ENCODE results near the gene SLC2A9. TPM values are rescaled to one million over a fixed set of nuclear protein-coding genes. Genes with fewer than 3 reads are reported as not detected.
"Not testable (repeated sequence)": the region's sequence is repeated elsewhere in the genome, so short reads cannot be mapped to it uniquely, and the experiment has no call there.

The SLC2A9 gene
- polyA plus RNA-seq, 3 donors from 2014 or later: 1.4 to 2.3 TPM; not detected in 1

GRCh38 chr4:9903317-9903716 lies 118.0 kb downstream of the SLC2A9 start:
- no peaks in the 10 kb centered on the region for H3K36me3 Mint-ChIP-seq
- peaks cover 0 to 6% (median 1%) of the 10 kb centered on the region in 3 donors for H3K27me3 Mint-ChIP-seq (ENCODE audit: low read depth in 3 of 3)
- no peaks in the 10 kb centered on the region for H3K9me3 Mint-ChIP-seq
- H3K27ac Mint-ChIP-seq: no peak overlapping the region
- DNase-seq: no peak
- no peaks in the 10 kb centered on the region for H3K4me1 Mint-ChIP-seq
- no peak overlapping the region for H3K4me3 Mint-ChIP-seq

GRCh38 chr4:9901257-9901656 lies 120.0 kb downstream of the SLC2A9 start:
- peaks cover 0 to 6% (median 1%) of the 10 kb centered on the region in 3 donors for H3K27me3 Mint-ChIP-seq (ENCODE audit: low read depth in 3 of 3)
- no peaks in the 10 kb centered on the region for H3K4me1 Mint-ChIP-seq
- no peak overlapping the region for H3K27ac Mint-ChIP-seq
- no peak for DNase-seq
- H3K36me3 Mint-ChIP-seq: no peaks in the 10 kb centered on the region
- H3K4me3 Mint-ChIP-seq: no peak overlapping the region
- H3K9me3 Mint-ChIP-seq: no peaks in the 10 kb centered on the region

- H3K4me1 Mint-ChIP-seq; H3K9me3 Mint-ChIP-seq; H3K4me3 Mint-ChIP-seq; H3K27ac Mint-ChIP-seq; H3K36me3 Mint-ChIP-seq; DNase-seq; H3K27me3 Mint-ChIP-seq (ENCODE audit: low read depth in 3 of 3): not testable (repeated sequence)
Observed at GRCh38 chr4:9900633-9901032, 120.7 kb downstream of the SLC2A9 start.

DNA sequence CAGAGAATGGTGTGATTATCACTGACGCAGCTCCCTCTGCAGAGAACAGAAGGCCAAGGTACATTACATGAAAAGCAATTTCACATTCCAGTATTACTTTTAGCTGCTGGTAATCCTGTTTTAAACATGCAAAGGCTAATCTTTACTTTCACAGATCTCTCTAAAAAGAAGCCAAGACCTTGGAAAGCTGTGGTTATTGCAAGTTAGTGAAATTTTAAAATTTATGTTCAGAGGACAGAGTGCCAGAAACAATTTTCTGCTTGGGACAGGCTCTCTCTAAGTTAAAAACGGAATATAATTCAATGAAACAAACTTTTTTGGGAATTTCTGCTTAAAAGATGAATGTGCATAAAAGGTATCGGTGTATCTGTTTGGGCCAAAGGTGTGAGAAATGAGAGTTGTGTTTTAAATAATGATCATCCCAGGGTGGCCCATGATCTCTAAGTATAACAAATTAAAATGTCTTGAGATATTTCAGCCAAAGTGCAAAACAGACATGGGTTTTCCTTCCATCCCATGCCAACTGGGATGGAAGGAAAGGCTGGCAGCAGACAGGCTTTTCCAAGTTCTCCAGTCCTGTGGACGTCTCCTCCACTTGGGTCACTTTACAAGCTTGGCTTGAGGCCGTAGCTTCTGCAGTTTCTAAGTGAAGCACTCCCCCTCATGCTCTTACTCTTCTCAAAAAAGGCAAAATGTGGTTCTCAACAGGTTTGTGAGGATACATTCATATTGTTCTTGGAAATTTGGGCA lies 121.8 kb downstream of the SLC2A9 start:
- peaks cover 0 to 6% (median 1%) of the 10 kb centered on the region in 3 donors for H3K27me3 Mint-ChIP-seq (ENCODE audit: low read depth in 3 of 3)
- no peaks in the 10 kb centered on the region for H3K9me3 Mint-ChIP-seq
- no peak overlapping the region for H3K27ac Mint-ChIP-seq
- no peaks in the 10 kb centered on the region for H3K36me3 Mint-ChIP-seq
- no peak overlapping the region for H3K4me3 Mint-ChIP-seq
- DNase-seq: no peak
- no peaks in the 10 kb centered on the region for H3K4me1 Mint-ChIP-seq

DNA sequence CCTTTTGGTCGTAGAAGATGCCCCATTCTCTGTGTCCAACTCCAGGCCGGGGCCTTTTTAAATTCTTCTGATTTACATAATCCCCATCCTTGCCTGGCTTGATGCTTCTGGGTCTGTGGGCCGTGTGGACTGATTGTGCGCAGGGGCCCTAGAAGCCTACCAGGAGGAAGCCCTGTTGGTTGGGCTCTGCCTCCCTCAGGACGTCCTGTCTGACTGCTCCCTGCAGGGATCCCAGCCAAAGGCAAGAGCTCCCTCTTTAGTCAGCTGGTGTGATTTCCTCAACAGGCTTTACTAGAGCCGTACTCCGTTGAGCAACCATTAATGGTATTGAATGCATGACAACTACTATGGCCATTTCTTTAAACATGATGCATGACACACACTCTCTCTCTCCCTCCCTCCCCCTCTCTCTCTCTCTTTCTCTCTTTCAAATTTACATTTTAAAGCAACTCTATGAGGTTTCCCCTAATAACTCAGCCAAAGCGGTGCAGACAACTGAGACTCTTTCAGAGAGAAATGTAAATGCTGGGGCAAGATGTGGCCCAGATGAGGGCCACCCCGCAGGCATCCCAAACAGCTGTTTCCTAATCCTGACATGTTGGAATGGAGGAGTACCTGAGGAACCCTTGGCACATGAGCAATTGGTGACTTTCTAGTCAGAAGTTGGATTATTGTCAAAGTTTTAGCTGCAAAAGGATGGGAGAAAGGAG lies 122.5 kb downstream of the SLC2A9 start:
- H3K9me3 Mint-ChIP-seq: no peaks in the 10 kb centered on the region
- H3K4me1 Mint-ChIP-seq: no peaks in the 10 kb centered on the region
- peaks cover 0 to 6% (median 1%) of the 10 kb centered on the region in 3 donors for H3K27me3 Mint-ChIP-seq (ENCODE audit: low read depth in 3 of 3)
- no peak for DNase-seq
- H3K27ac Mint-ChIP-seq: no peak overlapping the region
- no peak overlapping the region for H3K4me3 Mint-ChIP-seq
- H3K36me3 Mint-ChIP-seq: no peaks in the 10 kb centered on the region

DNA sequence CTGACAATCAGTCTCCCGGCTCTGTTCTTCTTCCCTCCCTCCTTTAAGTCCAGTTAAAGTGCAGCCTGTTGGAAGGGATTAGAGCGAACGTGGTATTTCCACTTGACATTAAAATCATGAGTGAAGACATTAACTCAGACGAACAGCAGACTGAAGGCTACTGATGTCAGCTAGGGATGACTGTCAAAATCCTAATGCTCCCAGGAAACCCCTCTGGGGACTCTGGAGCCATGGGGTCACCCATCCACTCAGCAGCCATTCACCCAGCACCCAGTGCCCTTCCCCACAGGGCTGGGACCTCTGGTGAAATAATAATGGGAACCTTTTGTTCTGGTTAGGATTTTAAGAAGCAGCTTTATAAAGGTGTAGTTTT lies 126.0 kb downstream of the SLC2A9 start:
- no peak for DNase-seq
- Mint-ChIP-seq H3K36me3 (no peaks in the 10 kb centered on the region), H3K27me3 (ENCODE audit: low read depth in 3 of 3) (peaks cover 0 to 8% (median 0%) of the 10 kb centered on the region in 3 donors), H3K4me3 (no peak overlapping the region), H3K4me1 (no peaks in the 10 kb centered on the region), H3K9me3 (peaks cover 0 to 1% (median 0%) of the 10 kb centered on the region in 6 donors), H3K27ac (no peak overlapping the region)

GRCh38 chr4:9894644-9895332 lies 126.5 kb downstream of the SLC2A9 start:
- Mint-ChIP-seq H3K36me3 (no peaks in the 10 kb centered on the region), H3K27ac (no peak overlapping the region), H3K27me3 (ENCODE audit: low read depth in 3 of 3) (peaks cover 0 to 8% (median 0%) of the 10 kb centered on the region in 3 donors), H3K4me3 (no peak overlapping the region), H3K4me1 (no peaks in the 10 kb centered on the region), H3K9me3 (peaks cover 0 to 1% (median 0%) of the 10 kb centered on the region in 6 donors)
- no peak for DNase-seq

DNA sequence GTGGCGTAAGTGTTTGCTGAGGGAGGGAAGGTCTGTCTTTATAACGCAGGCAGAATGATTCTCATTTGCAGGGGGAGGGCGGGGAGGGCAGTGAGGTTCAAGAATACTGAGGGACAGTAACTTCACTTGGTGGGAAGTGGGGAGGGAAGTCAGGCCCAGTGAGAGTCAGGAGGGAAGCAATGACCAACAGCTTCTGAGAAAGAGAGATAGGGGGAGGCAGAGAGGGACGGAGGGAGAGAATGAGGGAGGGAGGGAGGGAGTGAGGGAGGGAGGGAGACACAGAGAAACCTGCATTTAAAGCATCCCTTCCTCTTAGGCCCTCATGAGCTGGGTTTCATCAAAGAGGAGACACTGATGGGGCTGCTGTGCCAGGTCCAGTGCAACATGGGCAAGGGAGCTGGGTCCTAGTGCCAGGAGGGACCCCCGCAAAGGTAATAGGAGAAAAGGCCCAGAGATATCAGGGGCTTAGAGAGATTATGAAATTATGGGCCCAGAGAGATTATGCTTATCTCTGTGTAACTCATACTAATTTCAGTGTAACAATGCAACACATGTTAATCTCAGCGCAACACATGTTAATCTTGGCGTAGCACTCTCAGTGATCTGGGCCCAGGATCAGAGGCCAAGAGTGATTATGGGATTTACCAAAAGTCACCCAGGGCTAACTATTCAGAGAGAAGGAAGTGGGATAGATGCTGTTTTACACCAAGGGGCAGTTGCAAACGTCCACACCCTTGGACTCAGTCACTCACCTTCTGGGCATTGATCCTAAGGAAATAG lies 127.8 kb downstream of the SLC2A9 start:
- no peaks in the 10 kb centered on the region for H3K4me1 Mint-ChIP-seq
- no peak overlapping the region for H3K27ac Mint-ChIP-seq
- no peak for DNase-seq
- peaks cover 0 to 1% (median 0%) of the 10 kb centered on the region in 6 donors for H3K9me3 Mint-ChIP-seq
- peaks cover 0 to 3% (median 0%) of the 10 kb centered on the region in 3 donors for H3K27me3 Mint-ChIP-seq (ENCODE audit: low read depth in 3 of 3)
- H3K36me3 Mint-ChIP-seq: no peaks in the 10 kb centered on the region
- H3K4me3 Mint-ChIP-seq: no peak overlapping the region

DNA sequence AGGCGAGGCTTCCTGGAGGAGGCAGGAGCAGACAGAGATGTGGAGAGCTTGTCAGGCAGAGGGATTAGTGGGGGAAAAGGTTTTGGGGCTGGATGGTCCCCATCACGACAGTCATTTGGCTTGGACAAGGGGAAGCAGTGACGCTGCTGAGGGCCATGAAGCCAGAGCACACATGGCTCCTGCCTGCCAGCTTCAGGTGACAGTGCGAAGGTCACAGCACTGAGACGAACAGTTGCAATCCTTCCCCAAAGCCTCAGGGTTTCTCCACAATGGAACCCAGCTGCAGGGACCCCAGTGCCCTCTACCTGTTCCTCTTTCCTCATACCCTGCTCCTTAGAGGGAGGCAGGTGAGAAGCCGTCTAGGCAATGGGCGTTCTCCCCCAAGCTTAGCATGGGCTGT lies 129.6 kb downstream of the SLC2A9 start:
- Mint-ChIP-seq H3K36me3 (no peaks in the 10 kb centered on the region), H3K4me1 (no peaks in the 10 kb centered on the region), H3K27ac (no peak overlapping the region), H3K9me3 (peaks cover 0 to 1% (median 0%) of the 10 kb centered on the region in 6 donors), H3K27me3 (ENCODE audit: low read depth in 3 of 3) (peaks cover 0 to 3% (median 0%) of the 10 kb centered on the region in 3 donors), H3K4me3 (no peak overlapping the region)
- no peak for DNase-seq

DNA sequence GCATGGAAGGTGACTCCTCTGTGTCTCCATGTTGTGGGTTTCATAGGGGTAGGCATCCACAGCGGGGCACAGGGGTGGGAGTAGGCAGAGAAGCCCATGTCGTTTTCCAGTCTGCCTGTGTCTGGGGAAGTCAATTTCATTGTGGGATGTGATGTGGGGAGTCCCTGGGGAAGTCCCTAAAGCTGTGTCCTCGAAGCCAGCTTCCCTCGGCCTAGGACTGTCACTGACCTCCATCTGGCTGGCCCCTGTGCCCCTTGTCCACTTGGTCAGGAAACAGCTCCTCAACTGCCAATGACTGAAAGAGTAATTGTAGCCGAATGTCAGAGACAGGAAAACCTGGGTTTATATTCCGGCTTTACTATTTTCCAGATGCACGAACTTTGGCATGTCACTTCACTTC lies 130.2 kb downstream of the SLC2A9 start:
- peaks cover 0 to 3% (median 0%) of the 10 kb centered on the region in 3 donors for H3K27me3 Mint-ChIP-seq (ENCODE audit: low read depth in 3 of 3)
- H3K4me1 Mint-ChIP-seq: no peaks in the 10 kb centered on the region
- no peak overlapping the region for H3K27ac Mint-ChIP-seq
- H3K4me3 Mint-ChIP-seq: no peak overlapping the region
- peaks cover 0 to 1% (median 0%) of the 10 kb centered on the region in 6 donors for H3K9me3 Mint-ChIP-seq
- no peak for DNase-seq
- H3K36me3 Mint-ChIP-seq: no peaks in the 10 kb centered on the region

- Mint-ChIP-seq H3K9me3 (peaks cover 0 to 1% (median 0%) of the 10 kb centered on the region in 6 donors), H3K36me3 (no peaks in the 10 kb centered on the region), H3K27ac (no peak overlapping the region), H3K4me3 (no peak overlapping the region), H3K4me1 (no peaks in the 10 kb centered on the region), H3K27me3 (ENCODE audit: low read depth in 3 of 3) (peaks cover 0 to 3% (median 2%) of the 10 kb centered on the region in 3 donors)
- DNase-seq: no peak
Observed at GRCh38 chr4:9889306-9889705, 132.0 kb downstream of the SLC2A9 start.

GRCh38 chr4:9885958-9886357 lies 135.3 kb downstream of the SLC2A9 start:
- no peaks in the 10 kb centered on the region for H3K36me3 Mint-ChIP-seq
- peaks cover 0 to 2% (median 1%) of the 10 kb centered on the region in 3 donors for H3K27me3 Mint-ChIP-seq (ENCODE audit: low read depth in 3 of 3)
- no peak overlapping the region for H3K4me3 Mint-ChIP-seq
- peaks cover 0 to 1% (median 0%) of the 10 kb centered on the region in 6 donors for H3K9me3 Mint-ChIP-seq
- DNase-seq: no peak
- no peaks in the 10 kb centered on the region for H3K4me1 Mint-ChIP-seq
- H3K27ac Mint-ChIP-seq: no peak overlapping the region

DNA sequence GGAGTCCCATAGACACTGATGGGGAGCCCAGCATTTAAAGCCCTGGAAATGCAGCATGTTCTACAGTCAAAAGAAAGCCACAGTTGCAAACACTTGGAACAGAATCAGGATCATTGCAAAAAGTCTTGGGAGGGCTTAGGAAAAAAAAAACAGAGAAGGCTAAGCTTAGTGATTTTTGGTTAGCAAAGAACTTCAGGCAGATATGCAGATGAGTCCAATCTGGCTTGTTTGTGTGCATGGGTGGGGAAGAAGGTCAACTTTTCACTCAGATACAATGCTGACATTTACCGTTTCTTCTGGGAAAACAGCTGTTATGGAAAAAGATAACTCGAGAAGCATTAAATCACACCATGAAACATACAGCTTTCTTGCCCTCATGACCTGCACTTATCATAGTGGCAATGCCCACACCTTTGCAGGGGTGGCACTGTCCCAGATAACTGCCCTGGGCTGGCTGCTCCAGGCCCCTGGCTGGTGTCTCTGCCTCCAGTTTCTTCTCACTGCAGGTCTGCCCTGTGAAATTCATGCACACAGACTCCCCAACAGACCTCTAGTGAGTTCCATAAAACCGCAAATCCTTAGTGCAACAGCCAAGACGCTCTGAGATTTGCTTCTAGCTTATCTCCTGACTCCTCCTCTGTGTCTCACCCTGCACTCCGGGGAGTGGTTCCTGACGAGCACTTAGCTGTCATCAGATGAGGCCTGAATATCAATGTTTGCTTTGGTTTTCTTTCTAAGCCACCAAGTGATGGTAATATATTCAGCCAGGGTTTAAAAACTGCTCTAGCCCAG lies 140.7 kb downstream of the SLC2A9 start:
- Mint-ChIP-seq H3K27ac (no peak overlapping the region), H3K4me1 (no peaks in the 10 kb centered on the region)

More for the DNA sequence above, 140.7 kb downstream of the SLC2A9 start:
- no peaks in the 10 kb centered on the region for H3K9me3 Mint-ChIP-seq
- no peaks in the 10 kb centered on the region for H3K36me3 Mint-ChIP-seq
- H3K4me3 Mint-ChIP-seq: no peak overlapping the region
- H3K27me3 Mint-ChIP-seq (ENCODE audit: low read depth in 3 of 3): peaks cover 2 to 6% (median 4%) of the 10 kb centered on the region in 3 donors
- no peak for DNase-seq

Measured in immature natural killer cell (primary cell).